ENCODE results near the gene SLITRK2. TPM values are rescaled to one million over a fixed set of nuclear protein-coding genes. Genes with fewer than 3 reads are reported as not detected.
A peak's percentile ranks its signal among the peaks of the same experiment; 100 is the strongest.

SLITRK2 gene
- total RNA-seq, 1 donor from 2014 or later = not detected

DNA sequence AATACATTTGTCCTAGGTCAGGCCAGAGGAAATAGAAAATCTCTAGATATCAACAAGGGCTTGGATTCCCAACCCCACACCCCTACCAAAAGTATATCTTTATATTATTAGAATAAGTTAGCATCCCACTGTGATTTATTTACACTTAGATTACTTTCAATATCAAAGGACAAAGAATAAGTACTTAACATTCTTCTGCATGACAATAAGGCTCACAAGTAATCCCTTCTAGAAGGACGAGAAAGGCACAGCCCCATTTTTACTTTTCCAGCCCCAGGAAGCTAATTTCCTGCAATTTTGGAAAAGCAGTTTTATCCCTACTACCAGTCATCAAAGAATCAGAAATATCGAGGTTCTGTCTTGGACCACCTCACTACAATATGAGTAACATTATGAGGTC, 14.1 kb upstream of the SLITRK2 start:
- FAIRE-seq = no peak
- no peak for TF ChIP-seq EZH2 (IDR thresholded peaks at IDR 0.05; ENCODE audit: insufficient read depth, low read length)
- TF ChIP-seq, protein P1, sequence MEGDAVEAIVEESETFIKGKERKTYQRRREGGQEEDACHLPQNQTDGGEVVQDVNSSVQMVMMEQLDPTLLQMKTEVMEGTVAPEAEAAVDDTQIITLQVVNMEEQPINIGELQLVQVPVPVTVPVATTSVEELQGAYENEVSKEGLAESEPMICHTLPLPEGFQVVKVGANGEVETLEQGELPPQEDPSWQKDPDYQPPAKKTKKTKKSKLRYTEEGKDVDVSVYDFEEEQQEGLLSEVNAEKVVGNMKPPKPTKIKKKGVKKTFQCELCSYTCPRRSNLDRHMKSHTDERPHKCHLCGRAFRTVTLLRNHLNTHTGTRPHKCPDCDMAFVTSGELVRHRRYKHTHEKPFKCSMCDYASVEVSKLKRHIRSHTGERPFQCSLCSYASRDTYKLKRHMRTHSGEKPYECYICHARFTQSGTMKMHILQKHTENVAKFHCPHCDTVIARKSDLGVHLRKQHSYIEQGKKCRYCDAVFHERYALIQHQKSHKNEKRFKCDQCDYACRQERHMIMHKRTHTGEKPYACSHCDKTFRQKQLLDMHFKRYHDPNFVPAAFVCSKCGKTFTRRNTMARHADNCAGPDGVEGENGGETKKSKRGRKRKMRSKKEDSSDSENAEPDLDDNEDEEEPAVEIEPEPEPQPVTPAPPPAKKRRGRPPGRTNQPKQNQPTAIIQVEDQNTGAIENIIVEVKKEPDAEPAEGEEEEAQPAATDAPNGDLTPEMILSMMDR (IDR thresholded peaks at IDR 0.05; ENCODE audit: insufficient read depth, low read depth, low read length) = no peak
- Mint-ChIP-seq H3K4me1 (ENCODE audit: low read depth, unreplicated experiment) (no peaks in the 10 kb centered on the region), H3K27ac (ENCODE audit: unreplicated experiment) (no peak overlapping the region), H3K36me3 (ENCODE audit: low read depth, unreplicated experiment) (no peaks in the 10 kb centered on the region), H3K9me3 (ENCODE audit: unreplicated experiment) (peaks cover 2% of the 10 kb centered on the region), H3K4me3 (ENCODE audit: unreplicated experiment) (no peak overlapping the region), H3K27me3 (ENCODE audit: low read depth, unreplicated experiment) (no peaks in the 10 kb centered on the region)
- H3K27ac ChIP-seq (ENCODE audit: low read depth, low read length) = no peak overlapping the region
- no peak overlapping the region for H3K4me2 ChIP-seq (ENCODE audit: low read length)
- no peaks in the 10 kb centered on the region for H3K36me3 ChIP-seq (ENCODE audit: insufficient read depth, low read length)
- H2AFZ ChIP-seq (ENCODE audit: low read depth, low read length) = no peak overlapping the region
- H3K4me3 ChIP-seq (ENCODE audit: insufficient read depth, low read depth, low read length) = no peak overlapping the region
- H3K27me3 ChIP-seq (ENCODE audit: insufficient read depth, low read length) = no peaks in the 10 kb centered on the region
- no peaks in the 10 kb centered on the region for H3K4me1 ChIP-seq (ENCODE audit: insufficient read depth, low read length)
- no peaks in the 10 kb centered on the region for H3K9me3 ChIP-seq (ENCODE audit: insufficient read depth, low read depth, low read length)
- no peaks in the 10 kb centered on the region for H4K20me1 ChIP-seq (ENCODE audit: insufficient read depth, low read length)
- DNase-seq (ENCODE audit: low read depth) = no peak
- H3K79me2 ChIP-seq (ENCODE audit: insufficient read depth, low read length) = no peaks in the 10 kb centered on the region
- no peak overlapping the region for H3K9ac ChIP-seq (ENCODE audit: low read length)

DNA sequence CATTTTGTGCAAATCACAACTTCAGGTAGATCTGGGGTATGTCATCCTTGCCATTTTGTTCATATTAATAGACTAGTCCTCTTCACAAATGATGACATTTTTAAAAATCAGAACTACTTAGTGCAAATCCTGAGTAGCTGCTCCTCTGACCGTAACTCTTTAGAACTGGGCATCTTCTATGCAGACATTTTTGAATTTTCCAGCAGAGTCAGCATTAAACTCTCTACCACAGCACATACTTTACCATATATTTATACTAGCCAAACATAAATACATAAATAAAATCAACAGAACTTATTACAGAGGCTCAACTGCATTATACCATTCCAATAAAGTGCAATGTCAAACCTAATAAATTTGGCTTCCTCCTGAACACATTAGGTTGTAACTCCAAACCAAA, 4.5 kb upstream of the SLITRK2 start:
- Histone ChIP-seq H4K20me1 (ENCODE audit: insufficient read depth, low read length) (no peaks in the 10 kb centered on the region), H3K9ac (ENCODE audit: low read length) (no peak overlapping the region), H3K79me2 (ENCODE audit: insufficient read depth, low read length) (no peaks in the 10 kb centered on the region), H3K9me3 (ENCODE audit: insufficient read depth, low read depth, low read length) (no peaks in the 10 kb centered on the region), H3K27ac (ENCODE audit: low read depth, low read length) (no peak overlapping the region), H3K4me2 (ENCODE audit: low read length) (no peak overlapping the region), H3K36me3 (ENCODE audit: insufficient read depth, low read length) (no peaks in the 10 kb centered on the region), H2AFZ (ENCODE audit: low read depth, low read length) (no peak overlapping the region), H3K4me1 (ENCODE audit: insufficient read depth, low read length) (no peaks in the 10 kb centered on the region), H3K27me3 (ENCODE audit: insufficient read depth, low read length) (peaks cover 15% of the 10 kb centered on the region), H3K4me3 (ENCODE audit: insufficient read depth, low read depth, low read length) (no peak overlapping the region)
- no peak for FAIRE-seq
- DNase-seq (ENCODE audit: low read depth) = no peak
- TF ChIP-seq, protein P1 (IDR thresholded peaks at IDR 0.05; ENCODE audit: insufficient read depth, low read depth, low read length) = no peak
- TF ChIP-seq EZH2 (IDR thresholded peaks at IDR 0.05; ENCODE audit: insufficient read depth, low read length) = no peak
- peaks cover 6% of the 10 kb centered on the region for H3K9me3 Mint-ChIP-seq (ENCODE audit: unreplicated experiment)
- H3K4me3 Mint-ChIP-seq (ENCODE audit: unreplicated experiment) = no peak overlapping the region
- no peak overlapping the region for H3K27ac Mint-ChIP-seq (ENCODE audit: unreplicated experiment)
- H3K4me1 Mint-ChIP-seq (ENCODE audit: low read depth, unreplicated experiment) = no peaks in the 10 kb centered on the region
- peaks cover 2% of the 10 kb centered on the region for H3K27me3 Mint-ChIP-seq (ENCODE audit: low read depth, unreplicated experiment)
- no peaks in the 10 kb centered on the region for H3K36me3 Mint-ChIP-seq (ENCODE audit: low read depth, unreplicated experiment)

DNA sequence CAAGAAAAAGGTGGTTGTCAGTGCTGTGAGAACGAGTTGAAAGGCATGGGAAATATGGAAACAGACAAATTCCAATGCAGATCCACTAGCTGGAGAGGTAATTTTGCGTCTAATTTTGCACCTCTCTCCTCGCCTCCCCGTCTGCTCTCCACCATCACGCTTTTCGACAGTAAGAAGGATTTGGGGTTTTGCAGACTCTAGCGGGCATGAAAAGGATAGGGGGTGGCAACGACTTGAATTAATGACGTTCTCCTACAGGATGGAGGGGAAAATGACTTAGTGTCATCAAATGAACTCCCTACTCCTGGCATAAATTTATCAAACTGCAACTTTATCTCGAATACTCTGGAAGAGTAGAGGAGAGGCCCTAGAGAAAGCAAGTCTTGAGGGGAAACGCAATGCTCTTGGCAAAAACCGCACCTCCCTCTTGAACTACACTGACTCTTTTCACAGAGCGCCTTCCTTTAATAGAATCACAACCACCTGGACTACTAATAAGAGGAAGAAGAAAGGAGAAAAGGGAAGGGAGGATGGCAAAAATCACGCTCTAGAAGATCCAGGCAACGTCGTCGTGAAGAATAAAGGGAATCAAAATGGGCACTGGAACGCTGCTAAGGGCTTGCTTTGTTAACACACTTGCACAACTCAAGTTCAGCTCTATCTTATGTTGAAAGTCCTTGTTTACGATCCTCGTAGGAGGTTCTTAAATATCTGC, 871 bp upstream of the SLITRK2 start:
- TF ChIP-seq, protein P1 (IDR thresholded peaks at IDR 0.05; ENCODE audit: insufficient read depth, low read depth, low read length) = no peak
- TF ChIP-seq EZH2 (IDR thresholded peaks at IDR 0.05; ENCODE audit: insufficient read depth, low read length) = no peak
- FAIRE-seq (peak; percentile 26), DNase-seq (ENCODE audit: low read depth) (no peak)
- H3K9me3 ChIP-seq (ENCODE audit: insufficient read depth, low read depth, low read length) = no peaks in the 10 kb centered on the region
- H3K4me1 Mint-ChIP-seq (ENCODE audit: low read depth, unreplicated experiment) = no peaks in the 10 kb centered on the region
- H2AFZ ChIP-seq (ENCODE audit: low read depth, low read length) = no peak overlapping the region
- H3K4me3 ChIP-seq (ENCODE audit: insufficient read depth, low read depth, low read length) = peak overlapping the region; percentile 39
- H3K27ac ChIP-seq (ENCODE audit: low read depth, low read length) = no peak overlapping the region
- peak overlapping the region; percentile 72 for H3K4me2 ChIP-seq (ENCODE audit: low read length)
- H3K9me3 Mint-ChIP-seq (ENCODE audit: unreplicated experiment) = peaks cover 10% of the 10 kb centered on the region
- H3K9ac ChIP-seq (ENCODE audit: low read length) = no peak overlapping the region
- no peaks in the 10 kb centered on the region for H3K36me3 ChIP-seq (ENCODE audit: insufficient read depth, low read length)
- H3K36me3 Mint-ChIP-seq (ENCODE audit: low read depth, unreplicated experiment) = no peaks in the 10 kb centered on the region
- H3K4me1 ChIP-seq (ENCODE audit: insufficient read depth, low read length) = no peaks in the 10 kb centered on the region
- no peaks in the 10 kb centered on the region for H3K79me2 ChIP-seq (ENCODE audit: insufficient read depth, low read length)
- peaks cover 38% of the 10 kb centered on the region for H3K27me3 ChIP-seq (ENCODE audit: insufficient read depth, low read length)
- H3K4me3 Mint-ChIP-seq (ENCODE audit: unreplicated experiment) = no peak overlapping the region
- H3K27ac Mint-ChIP-seq (ENCODE audit: unreplicated experiment) = no peak overlapping the region
- H3K27me3 Mint-ChIP-seq (ENCODE audit: low read depth, unreplicated experiment) = peaks cover 2% of the 10 kb centered on the region
- no peaks in the 10 kb centered on the region for H4K20me1 ChIP-seq (ENCODE audit: insufficient read depth, low read length)

Measured in astrocyte (in vitro differentiated cells and primary cell).